GM19238 (cell line): ENCODE measurements around the gene HSPB3.
A peak's percentile ranks its signal among the peaks of the same experiment; 100 is the strongest.
"Not testable (repeated sequence)": the region's sequence is repeated elsewhere in the genome, so short reads cannot be mapped to it uniquely, and the experiment has no call there.

Experiments used
- DNase-seq: peaks from one replicate; pipeline ENCODE4 v3.0.0; 2011; ENCODE audit warnings: low spot score; ENCODE audit not compliant: insufficient read length

The HSPB3 gene, protein sequence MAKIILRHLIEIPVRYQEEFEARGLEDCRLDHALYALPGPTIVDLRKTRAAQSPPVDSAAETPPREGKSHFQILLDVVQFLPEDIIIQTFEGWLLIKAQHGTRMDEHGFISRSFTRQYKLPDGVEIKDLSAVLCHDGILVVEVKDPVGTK

DNA sequence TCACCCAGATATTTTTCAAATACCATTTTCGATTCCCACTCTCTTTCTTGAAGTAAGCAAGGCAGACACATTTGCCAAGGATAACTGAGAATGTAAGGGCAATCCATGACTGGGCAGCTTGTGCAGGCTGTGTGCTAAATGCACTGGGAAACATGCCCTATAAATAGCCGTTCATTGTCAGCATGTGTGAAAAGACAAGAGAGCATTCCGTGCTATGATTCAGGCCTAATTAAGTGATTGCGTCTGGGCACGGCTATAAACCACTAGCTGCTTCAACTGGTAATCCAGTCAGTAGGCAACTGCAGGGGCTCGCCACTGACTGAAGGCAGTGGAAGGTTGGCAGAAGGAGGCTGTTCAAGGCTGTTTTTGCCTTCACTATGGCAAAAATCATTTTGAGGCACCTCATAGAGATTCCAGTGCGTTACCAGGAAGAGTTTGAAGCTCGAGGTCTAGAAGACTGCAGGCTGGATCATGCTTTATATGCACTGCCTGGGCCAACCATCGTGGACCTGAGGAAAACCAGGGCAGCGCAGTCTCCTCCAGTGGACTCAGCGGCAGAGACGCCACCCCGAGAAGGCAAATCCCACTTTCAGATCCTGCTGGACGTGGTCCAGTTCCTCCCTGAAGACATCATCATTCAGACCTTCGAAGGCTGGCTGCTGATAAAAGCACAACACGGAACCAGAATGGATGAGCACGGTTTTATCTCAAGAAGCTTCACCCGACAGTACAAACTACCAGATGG, at the start of gene HSPB3:
HSPB3 (plus strand) TSS at position 287 of the 745 bp plus-strand sequence; CDS start at position 378, 91 bp downstream.
- DNase-seq = no peak

DNA sequence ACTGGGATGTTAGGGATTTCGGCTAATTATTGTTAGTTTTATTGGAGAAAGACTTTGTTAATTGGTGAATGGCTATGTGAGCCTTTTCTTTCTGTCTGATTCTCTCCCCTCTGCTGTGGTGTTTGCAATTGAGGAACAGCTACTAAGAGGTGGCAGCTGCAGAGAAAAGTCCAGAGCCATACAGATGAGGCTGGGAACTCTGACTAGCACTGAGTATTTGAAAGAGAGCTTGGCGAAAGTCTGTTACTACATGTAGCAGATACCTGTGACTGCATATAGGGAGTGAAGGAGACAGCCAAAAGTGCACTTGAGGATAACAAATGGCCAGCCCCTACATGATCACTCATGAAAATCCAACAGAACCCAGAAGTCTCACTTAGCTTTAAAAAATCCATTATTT, 44.3 kb upstream of the HSPB3 start:
- no peak for DNase-seq

DNA sequence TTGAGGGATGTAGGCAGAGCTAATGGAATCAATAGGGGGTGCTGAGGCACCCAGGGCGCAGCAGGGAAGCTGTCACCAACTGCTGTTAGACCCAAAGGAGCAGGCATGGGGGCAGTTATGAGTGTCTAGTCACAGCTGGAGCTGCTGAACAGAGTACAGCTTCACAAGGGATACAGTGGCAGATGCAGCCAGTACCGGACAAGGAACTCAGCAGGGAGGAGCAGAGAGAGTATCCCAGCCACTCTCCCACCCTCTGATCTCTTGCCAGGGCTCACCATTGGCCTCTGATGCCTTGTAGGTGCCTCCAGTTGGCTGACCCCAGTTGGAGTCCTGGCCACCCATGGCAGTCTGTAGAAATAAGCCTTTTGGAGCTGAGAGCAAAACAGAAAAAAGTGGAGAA, 42.6 kb upstream of the HSPB3 start:
- DNase-seq = no peak

DNA sequence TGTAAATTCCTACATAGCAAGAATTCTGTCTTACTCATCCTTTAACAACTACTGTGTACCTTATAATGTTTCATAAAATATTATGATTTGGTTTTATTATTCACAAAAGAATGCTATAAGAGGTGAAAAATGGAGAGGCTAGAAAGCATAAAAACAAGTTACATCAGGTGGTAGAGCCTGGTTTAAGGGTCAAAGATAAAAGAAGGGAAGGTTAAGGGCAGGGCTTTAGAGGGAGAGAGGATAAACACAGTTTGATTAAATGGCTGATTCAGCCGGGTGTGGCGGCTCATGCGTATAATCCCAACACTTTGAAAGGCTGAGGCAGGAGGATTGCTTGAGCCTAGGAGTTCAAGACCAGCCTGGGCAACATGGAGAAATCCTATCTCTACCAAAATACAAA, 40.4 kb upstream of the HSPB3 start:
- DNase-seq = no peak

DNA sequence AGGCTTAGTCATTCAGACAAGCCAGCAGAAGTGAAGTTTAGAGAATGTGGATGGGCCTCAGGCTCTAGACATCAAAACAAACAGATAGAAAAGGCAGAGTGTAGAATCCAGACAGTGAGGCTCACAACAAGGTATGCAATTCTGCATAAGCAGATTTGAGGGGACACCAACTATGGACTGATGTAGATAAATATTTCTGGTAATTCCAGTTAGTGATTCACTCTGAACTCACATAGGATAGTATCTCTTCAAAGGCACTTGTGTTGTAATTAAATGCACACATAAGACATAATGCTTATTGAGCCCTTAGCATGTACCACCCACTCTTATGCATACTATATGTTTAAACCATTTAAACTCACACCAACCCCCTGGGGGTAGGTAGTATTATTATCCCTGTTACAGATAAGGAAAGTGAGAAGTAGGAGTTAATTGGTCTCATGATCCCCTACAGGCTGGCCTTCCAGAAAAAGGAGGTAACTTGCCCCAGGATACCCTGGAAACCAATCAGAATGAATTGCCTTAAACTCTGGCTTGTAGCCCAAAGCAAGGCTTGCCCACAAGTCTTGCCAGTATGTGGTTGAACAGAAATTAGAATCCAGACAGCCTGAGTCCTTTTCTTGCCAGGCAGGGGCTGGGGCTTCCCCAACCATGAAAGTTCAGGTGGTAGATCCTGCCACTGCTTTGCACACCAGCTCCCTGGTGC, 39.5 kb upstream of the HSPB3 start:
- no peak for DNase-seq

DNA sequence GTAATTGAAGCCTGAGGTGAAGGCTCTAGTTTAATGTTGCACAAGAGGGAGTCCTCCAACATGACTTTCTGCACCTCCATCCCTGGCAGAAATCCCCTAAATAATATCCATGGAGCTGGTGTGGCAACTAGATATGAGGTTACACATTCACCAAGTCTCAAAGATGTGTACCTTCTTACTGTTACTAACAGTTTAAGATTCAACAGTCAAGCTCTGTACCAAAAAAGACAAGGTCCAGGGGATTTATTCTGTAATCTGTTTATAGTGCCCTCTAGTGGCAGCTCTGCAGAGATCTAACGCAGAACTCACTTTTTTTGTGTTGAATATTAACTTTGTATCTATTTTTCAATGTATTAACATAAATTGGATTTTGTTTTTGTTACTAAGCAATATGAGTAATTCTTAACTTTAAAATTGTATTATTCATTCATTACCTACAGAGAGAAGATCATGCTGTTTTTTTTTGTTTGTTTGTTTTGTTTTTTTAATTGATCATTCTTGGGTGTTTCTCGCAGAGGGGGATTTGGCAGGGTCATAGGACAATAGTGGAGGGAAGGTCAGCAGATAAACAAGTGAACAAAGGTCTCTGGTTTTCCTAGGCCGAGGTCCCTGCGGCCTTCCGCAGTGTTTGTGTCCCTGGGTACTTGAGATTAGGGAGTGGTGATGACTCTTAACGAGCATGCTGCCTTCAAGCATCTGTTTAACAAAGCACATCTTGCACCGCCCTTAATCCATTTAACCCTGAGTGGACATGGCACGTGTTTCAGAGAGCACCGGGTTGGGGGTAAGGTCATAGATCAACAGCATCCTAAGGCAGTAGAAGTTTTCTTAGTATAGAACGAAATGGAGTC, 35.7 kb upstream of the HSPB3 start:
- peak; percentile 7 for DNase-seq

DNA sequence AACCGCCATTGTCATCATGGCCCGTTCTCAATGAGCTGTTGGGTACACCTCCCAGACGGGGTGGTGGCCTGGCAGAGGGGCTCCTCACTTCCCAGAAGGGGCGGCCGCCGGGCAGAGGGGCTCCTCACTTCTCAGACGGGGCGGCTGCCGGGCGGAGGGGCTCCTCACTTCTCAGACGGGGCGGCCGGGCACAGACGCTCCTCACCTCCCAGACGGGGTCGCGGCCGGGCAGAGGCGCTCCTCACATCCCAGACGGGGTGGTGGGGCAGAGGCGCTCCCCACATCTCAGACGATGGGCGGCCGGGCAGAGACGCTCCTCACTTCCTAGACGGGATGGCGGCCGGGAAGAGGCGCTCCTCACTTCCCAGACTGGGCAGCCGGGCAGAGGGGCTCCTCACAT, 35.0 kb upstream of the HSPB3 start:
- DNase-seq = not testable (repeated sequence)

DNA sequence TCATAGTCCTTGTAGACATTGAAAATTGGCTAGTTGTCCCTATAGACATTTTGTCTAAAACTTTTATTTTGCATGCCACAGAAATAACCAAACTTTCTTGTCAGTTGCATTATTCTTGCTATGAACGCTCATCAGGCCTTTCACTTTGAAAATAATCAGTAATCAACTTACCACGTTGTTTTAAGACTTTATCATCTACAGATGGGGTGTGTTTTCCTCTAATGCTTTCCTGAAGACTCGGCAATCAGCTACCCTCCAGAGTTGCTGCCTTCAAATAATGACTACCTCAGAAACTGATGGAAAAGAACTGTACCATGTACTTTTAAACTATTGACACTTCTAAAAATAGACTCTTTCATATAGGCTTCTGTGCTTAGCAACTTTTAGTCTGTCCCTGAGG, 33.5 kb upstream of the HSPB3 start:
- no peak for DNase-seq

DNA sequence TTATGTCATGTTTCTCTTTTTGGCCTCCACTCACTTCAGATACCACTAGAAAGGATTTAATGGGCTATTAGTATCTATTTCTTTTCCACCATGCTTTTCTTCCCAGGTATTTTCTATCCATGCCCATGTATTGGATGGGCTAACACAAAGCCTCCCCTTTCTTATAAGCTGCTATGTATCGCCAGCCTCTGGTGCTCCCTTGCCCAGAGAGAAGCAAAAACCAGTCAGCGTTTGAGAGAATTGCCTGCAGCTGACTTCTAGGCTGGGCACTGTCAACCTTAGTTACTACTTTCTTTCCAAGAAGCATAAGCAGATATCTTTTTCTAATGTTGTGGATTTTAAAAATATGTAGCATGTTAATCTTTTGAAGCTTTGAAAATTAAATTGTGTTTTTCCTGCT, 30.2 kb upstream of the HSPB3 start:
- no peak for DNase-seq

DNA sequence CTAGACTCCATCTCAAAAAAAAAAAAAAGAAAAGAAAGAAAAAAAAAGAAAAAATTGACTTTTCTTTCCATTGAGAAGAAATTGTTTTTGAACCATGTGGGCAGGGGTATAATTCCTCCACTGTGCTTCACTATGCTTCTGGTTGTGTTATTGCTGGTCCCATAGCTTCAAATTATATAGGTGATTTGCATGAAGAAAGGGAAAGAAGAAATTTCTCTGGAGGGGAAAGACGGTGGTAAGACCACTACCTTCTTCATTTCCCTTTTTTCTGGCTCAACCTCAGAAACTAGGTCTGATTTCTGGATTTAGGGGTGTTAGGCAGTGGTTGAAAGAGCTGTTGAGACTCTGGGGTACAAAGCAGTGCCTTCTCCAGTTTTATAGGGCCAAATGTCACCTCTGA, 29.3 kb upstream of the HSPB3 start:
- no peak for DNase-seq

DNA sequence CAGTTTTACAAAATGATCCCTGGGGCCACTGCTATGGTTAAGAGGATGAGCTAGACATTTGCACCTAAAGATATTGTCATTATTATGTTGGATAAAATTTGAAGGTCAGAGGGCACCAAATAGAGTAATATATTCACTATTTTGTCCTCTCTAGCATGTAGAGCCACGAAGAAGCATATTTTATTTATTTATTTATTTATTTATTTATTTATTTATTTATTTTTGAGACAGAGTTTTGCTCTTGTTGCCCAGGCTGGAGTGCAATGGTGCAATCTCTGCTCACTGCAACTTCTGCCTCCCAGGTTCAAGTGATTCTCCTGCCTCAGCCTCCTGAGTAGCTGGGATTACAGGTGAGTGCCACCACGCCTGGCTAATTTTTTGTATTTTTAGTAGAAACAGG, 20.8 kb upstream of the HSPB3 start:
- DNase-seq = not testable (repeated sequence)

DNA sequence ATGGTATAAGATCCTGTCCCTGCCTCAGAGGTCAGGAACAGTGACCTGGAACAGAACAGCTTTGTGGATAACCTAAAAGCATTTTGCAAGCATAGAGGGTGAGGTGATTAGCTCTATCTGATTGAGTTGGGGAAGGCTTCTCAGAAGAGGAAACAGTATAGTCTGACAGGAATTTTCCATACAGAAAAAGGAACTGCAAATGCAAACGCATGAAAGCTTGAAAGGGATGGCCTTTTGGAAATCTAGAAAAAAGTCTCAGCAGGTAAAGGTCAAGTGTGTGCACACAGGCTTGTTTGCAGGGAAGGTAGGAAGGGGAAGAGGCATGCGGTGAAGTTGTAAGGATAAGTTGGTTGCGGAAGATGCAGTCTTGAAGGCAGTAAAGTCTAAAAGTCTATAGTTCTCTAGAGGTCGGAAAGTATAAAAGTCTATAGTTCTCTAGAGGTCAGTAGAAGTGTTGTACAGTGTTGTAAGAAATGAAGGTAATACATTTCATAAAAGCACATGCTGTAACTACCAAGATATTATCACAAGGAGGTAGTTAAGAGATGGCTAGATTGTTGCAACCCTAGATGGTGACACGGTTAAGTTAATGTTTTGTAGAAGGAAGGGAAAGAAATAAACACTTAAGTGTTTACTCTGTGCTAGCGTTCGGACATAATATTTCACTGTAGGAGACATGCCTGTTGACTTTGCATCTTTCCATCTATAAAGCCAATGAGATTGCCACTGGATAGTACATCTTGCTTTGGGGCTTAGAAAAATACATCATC, 16.7 kb upstream of the HSPB3 start:
- DNase-seq = no peak

DNA sequence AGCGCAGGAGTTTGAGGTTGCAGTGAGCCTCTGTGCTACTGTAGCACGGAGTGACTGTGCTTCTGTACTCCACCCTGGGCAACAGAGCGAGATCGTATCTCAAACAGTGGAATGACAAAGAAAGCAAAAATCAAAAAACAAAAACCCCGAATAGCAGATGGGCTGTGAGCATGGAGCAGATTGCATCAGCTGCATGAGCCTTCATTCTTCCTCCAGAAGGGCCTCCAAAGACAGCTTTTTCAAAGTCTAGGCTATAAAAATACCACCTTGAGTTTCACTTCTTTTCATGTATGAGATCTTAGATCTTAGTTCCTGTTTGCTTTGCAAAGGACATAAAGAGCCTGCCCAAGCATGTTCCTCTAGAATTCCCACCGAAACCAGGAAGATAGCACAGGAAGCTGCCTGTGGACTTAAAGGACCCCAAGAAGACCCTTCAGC, 15.0 kb upstream of the HSPB3 start:
- peak; percentile 10 for DNase-seq

DNA sequence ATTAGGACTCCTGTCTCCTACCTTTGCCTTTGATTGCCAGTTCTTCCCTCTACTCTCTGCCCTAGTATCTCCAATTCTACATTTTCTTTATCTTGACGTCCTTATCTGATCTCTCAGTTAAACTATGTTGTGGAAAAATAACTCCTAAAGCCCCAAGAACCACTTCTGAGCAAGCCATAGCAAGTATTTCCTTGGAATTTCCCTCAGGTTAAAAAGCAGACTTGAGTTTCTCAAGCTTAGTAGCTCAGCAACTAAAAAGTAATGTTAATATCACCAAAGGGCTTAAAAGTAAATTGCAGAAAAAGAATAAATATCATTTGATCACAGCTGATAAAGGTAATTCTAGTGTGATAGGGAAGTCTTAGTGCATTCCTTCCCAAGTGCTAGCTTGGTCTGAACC, 13.2 kb upstream of the HSPB3 start:
- DNase-seq = no peak

DNA sequence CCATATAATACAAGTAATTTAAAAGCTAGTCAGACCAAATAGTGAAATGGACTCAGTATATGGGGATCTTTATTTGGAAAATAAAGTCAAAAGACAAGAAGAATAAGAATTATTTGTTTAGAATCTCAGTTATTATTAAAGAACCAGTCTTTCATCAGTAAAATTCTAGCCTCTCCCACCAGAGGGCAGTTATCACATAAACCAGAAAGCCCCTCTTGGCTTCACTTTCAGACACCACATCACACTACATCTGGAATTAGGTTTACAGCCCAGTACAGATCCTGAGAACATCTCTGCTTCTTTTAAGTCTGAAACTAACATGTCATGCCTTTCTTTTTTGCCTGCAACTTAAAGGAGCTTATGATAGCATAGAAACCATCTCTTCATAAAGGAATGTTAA, 12.2 kb upstream of the HSPB3 start:
- DNase-seq = peak; percentile 8

DNA sequence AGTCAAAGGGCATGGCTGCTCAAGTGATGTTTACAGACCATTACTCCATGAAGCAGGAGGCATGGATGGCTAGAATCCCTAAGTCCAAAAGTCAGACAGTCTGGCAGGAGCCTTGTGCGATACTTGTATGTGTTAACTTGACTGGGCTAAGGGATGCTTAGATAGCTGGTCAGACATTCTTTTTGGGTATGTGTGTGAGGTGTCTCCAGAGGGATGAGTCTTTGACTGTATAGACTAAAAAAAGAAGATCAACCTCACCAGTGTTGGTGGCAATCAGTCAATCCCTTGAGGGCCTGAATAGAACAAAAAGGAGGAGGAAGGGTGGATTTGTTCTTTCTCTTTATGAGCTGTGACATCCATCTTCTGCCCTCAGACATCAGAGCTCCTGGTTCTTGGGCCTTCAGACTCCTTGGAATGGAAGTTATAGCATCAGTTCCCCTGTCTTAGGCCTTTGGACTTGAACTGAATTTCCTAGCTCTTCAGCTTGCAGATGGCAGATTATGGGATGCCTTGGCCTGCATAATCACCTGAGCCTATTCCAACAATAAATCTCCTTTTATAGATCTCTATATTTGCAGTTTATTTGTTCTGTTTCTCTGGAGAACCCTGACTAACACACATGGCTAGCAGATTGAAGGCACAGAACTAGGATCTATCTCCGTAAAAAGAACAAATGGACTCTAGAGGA, 9.7 kb upstream of the HSPB3 start:
- DNase-seq = no peak

DNA sequence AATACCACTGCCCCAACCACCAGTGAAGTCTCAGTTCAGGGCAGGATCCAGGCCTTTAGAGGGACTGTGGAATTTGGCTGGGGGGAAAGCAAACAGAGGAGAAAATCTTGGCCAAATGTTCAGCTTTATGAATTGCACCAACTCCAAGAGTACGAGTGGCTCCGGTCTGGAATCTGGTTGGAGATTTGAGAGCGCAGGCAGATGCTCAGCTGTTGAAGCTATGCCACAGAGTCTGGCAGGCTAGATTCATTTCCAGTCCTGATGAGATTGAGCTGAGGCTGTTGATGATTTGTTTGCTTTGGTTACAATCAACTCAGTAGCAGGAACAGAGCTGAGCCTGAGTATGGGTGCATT, 9.1 kb upstream of the HSPB3 start:
- DNase-seq = no peak

DNA sequence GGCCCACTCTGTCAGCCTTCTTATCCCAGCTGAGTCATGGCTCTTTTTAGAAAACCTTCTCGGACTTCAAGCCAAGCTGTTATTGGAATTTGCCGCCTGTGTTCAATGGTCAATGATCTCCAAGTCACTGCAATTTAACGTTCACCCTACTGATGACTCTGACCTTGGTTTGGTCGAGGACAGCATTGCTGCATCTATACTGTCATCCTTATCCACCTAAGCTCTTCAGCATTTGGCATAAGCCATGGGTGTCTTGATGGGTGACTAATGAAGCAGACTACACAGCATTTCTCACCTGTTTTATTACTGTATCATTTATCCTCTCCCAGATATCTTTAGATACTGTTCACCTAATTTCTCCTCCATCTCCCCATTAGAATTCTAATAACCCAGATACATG, 5.6 kb upstream of the HSPB3 start:
- no peak for DNase-seq

DNA sequence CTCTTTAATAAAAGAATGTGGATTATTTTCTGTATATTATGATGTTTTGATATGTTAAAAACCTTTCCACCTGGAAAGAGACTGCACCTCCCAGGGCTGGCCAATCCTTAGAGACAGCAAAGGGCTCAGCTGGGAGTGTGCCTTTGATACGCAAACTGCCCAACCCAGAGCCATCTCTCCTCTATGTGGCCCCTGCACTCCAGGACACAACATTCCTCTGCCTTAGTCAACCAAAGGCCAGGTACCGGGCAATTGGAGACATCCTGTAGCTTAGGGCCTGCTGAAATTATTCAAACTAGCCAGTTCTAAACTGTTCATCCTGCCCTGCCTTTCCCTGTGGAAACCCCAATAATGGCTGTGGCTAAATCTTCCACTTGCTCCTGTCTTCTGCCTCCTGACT, 5.0 kb upstream of the HSPB3 start:
- DNase-seq = no peak

DNA sequence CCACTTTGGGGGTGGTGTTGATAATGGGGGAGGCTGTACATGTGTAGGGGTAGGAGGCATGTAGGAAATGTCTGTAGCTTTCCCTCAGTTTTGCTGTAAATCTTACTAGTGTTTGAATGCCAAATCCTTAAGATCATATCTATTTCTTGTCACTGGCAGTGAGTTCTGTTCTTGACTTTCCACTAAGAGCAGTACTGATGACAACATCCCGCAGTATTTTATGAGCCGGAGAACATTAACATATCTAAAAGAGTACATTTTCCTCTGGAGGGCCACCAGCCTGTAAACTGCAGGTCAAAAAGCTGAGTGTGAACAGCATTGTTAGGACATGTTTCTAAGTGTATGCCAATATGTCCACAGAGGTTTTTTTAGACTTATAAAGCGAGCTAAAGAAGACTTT, 2.5 kb upstream of the HSPB3 start:
- no peak for DNase-seq

DNA sequence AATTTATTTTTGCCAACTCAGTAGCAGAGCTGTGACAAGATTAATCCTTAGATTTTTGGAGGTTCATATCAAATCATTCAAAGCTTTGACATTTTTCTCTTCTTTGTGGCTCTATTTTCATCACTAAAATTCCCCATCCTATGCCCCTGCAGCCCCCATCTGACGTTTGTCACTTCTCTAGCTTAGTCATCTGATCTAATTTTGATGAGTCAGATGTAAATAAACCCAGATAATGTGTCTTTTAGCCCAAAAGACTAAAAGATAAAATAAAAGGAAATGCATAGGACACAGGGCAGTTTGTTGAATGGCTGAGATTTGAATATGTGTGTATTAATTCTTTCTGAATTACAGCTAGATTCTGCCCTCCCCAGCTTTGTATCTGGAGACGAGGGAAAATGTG, 897 bp upstream of the HSPB3 start:
- no peak for DNase-seq
